CD4-positive, alpha-beta T cell treated with Interleukin-10 for 1 hour (primary cell): ENCODE measurements around the gene IGF2R.
"Not testable (repeated sequence)": the region's sequence is repeated elsewhere in the genome, so short reads cannot be mapped to it uniquely, and the experiment has no call there.

ENCODE experiments used
- DNase-seq: peaks from one replicate; pipeline ENCODE4 v3.0.0-alpha.2; 2020

Gene IGF2R

GRCh38 chr6:159952289-159953005, 16.4 kb upstream of the IGF2R start:
- DNase-seq, result no peak

GRCh38 chr6:159953091-159953601, 15.7 kb upstream of the IGF2R start:
- DNase-seq, result no peak

- DNase-seq, result no peak
These were observed 12.9 kb upstream of the IGF2R start for GRCh38 chr6:159955945-159956361.

- DNase-seq, result no peak
These were observed 11.7 kb upstream of the IGF2R start for GRCh38 chr6:159957071-159957673.

- DNase-seq, result no peak
These were observed 9.5 kb upstream of the IGF2R start for GRCh38 chr6:159959165-159959975.

- DNase-seq, result no peak
These were observed 8.9 kb upstream of the IGF2R start for GRCh38 chr6:159959976-159960384.

GRCh38 chr6:159960485-159960884, 8.4 kb upstream of the IGF2R start:
- no peak for DNase-seq

- no peak for DNase-seq
These were observed 7.4 kb upstream of the IGF2R start for GRCh38 chr6:159961528-159961927.

GRCh38 chr6:159963111-159963510, 5.8 kb upstream of the IGF2R start:
- no peak for DNase-seq

- no peak for DNase-seq
These were observed 4.8 kb upstream of the IGF2R start for GRCh38 chr6:159964046-159964445.

- DNase-seq, result no peak
These were observed 2.5 kb upstream of the IGF2R start for GRCh38 chr6:159966339-159966738.

- DNase-seq, result no peak
These were observed 1.9 kb upstream of the IGF2R start for GRCh38 chr6:159966981-159967380.

GRCh38 chr6:159967621-159968020, 1.3 kb upstream of the IGF2R start:
- not testable (repeated sequence) for DNase-seq

GRCh38 chr6:159969204-159969912, 476 bp downstream of the IGF2R start:
- no peak for DNase-seq

GRCh38 chr6:159969921-159970320, 1.0 kb downstream of the IGF2R start:
- DNase-seq, result peak; percentile 44

GRCh38 chr6:159970659-159971063, 1.8 kb downstream of the IGF2R start:
- DNase-seq, result no peak

GRCh38 chr6:159971341-159972178, 2.7 kb downstream of the IGF2R start:
- no peak for DNase-seq

- no peak for DNase-seq
These were observed 3.8 kb downstream of the IGF2R start for GRCh38 chr6:159972506-159973268.

GRCh38 chr6:159973406-159973805, 4.5 kb downstream of the IGF2R start:
- DNase-seq, result no peak

- DNase-seq, result no peak
These were observed 5.1 kb downstream of the IGF2R start for GRCh38 chr6:159973951-159974350.

GRCh38 chr6:159974932-159975331, 6.0 kb downstream of the IGF2R start:
- no peak for DNase-seq
